ENCODE measurements around the gene LIFR.

Gene LIFR

DNA sequence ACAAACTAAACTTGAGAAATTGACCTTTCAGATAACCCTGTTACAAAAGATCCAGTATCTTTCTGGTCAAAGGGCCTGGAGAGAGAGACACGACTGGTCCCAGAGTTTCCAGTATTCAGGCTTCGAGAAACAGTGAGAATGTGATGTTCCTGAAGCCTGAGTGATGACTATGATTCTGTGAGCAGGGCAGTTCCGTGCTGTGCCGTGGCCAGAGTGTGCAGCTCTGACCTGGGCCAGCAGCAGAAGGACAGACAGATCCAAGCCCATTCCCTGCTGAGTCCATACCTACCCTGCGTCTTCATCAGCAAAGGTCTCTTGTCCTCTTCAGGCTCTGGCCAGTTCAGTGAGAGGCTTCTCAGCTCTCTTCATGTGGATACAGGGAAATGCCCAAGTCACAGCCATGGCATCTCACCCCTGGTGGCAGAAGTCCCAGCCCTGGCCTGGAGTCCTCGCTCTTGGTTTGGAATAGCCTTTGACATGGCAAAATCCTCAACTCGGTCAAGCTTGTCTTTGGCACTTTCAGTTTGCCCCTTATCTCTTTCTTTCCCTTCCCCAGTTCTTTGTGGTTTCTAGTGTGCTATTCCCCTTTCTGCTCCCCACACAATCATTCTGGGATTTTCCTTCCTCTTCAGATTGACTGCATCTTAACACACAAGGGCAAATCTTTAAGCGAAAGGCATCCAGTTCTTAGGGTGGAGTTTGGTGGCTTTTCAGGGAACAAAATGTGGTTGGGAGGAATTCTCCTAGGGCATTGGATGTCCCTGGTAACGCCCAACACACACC lies 107.7 kb downstream of the LIFR start:
- no peak overlapping the region for H3K4me3 ChIP-seq (ENCODE audit: low read depth, low read length)

DNA sequence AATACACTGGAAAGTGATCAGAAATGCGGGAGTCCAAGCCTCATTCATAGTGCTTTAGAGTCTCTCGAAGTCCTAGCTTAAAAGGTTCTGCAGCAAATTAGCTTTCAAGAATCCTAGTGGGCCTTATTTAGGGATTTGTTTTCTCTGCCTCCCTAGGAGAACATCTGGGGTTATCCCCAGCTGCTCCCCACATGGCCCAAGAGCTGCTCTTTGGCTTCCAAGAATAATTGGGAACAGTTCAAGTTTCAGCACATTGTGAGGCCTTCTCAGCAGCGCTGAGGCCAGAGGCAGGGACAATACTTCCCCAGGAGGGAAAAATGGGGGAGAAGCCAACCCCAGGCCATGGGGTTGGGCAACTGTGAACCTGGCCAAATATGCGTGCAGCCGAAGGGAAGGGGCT lies 108.7 kb downstream of the LIFR start:
- TF ChIP-seq, protein P1, sequence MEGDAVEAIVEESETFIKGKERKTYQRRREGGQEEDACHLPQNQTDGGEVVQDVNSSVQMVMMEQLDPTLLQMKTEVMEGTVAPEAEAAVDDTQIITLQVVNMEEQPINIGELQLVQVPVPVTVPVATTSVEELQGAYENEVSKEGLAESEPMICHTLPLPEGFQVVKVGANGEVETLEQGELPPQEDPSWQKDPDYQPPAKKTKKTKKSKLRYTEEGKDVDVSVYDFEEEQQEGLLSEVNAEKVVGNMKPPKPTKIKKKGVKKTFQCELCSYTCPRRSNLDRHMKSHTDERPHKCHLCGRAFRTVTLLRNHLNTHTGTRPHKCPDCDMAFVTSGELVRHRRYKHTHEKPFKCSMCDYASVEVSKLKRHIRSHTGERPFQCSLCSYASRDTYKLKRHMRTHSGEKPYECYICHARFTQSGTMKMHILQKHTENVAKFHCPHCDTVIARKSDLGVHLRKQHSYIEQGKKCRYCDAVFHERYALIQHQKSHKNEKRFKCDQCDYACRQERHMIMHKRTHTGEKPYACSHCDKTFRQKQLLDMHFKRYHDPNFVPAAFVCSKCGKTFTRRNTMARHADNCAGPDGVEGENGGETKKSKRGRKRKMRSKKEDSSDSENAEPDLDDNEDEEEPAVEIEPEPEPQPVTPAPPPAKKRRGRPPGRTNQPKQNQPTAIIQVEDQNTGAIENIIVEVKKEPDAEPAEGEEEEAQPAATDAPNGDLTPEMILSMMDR (IDR thresholded peaks at IDR 0.05; ENCODE audit: low read depth, low read length) = no peak
- H3K4me3 ChIP-seq (ENCODE audit: low read depth, low read length) = no peak overlapping the region

More for the DNA sequence above, 107.7 kb downstream of the LIFR start:
- TF ChIP-seq, protein P1 (IDR thresholded peaks at IDR 0.05; ENCODE audit: low read depth, low read length) = no peak

- TF ChIP-seq, protein P1 (IDR thresholded peaks at IDR 0.05; ENCODE audit: low read depth, low read length) = no peak
- no peak overlapping the region for H3K4me3 ChIP-seq (ENCODE audit: low read depth, low read length)
These were observed 109.4 kb downstream of the LIFR start for GRCh38 chr5:38447056-38447455.

- TF ChIP-seq, protein P1 (IDR thresholded peaks at IDR 0.05; ENCODE audit: low read depth, low read length) = no peak
- no peak overlapping the region for H3K4me3 ChIP-seq (ENCODE audit: low read depth, low read length)
These were observed 110.4 kb downstream of the LIFR start for GRCh38 chr5:38446029-38446522.

- TF ChIP-seq, protein P1 (IDR thresholded peaks at IDR 0.05; ENCODE audit: low read depth, low read length) = no peak
- H3K4me3 ChIP-seq (ENCODE audit: low read depth, low read length) = no peak overlapping the region
These were observed 110.9 kb downstream of the LIFR start for GRCh38 chr5:38445374-38446028.

DNA sequence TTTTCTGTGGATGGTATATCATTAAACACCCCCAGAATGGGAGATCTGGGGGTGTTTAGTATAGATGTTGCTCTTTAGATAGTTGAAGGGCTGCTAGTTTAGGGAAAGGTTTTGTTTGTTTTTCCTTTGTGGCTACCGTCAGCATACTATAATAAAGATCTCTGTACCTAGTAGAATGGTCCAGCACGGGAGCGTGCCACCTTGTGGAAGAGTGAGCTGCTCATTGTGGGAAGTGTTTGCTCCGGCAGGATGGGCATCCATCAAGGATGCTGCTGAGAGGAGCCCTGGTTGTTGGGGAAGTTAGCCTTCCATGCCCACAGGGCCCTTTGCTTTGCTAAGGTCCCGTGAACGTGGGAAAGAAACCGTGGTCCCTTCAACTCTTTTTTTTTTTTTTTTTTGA lies 113.1 kb downstream of the LIFR start:
- TF ChIP-seq, protein P1 (IDR thresholded peaks at IDR 0.05; ENCODE audit: low read depth, low read length) = no peak
- H3K4me3 ChIP-seq (ENCODE audit: low read depth, low read length) = no peak overlapping the region

DNA sequence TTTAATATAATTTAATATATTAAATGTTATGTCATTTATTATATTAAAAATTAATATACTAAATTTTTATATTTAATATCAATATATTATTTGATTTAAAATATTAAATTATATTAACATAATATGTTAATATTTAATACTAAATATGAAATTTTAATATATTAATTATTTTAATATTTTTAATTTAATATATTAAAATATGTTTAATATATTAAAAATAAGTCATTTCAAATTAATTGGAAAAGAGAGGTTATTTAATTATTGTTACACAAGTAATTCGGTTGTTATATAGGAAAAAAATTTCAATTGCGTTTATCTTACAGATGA lies 114.2 kb downstream of the LIFR start:
- H3K4me3 ChIP-seq (ENCODE audit: low read depth, low read length) = no peak overlapping the region
- TF ChIP-seq, protein P1 (IDR thresholded peaks at IDR 0.05; ENCODE audit: low read depth, low read length) = no peak

Data from WI38 (cell line).